Activated B cell treated with CpG ODN at 0.5 μM for 24 hours (primary cell): ENCODE measurements around the gene PGLYRP2. TPM values are rescaled to one million over a fixed set of nuclear protein-coding genes. Genes with fewer than 3 reads are reported as not detected.

Source experiments
- ATAC-seq: fragments of 200-7000 bp; cut with Tn5 transposase; one replicate; pipeline ENCODE4 v1.10.0; 2021; ENCODE audit warnings: low read depth, mild to moderate bottlenecking, moderate library complexity
- CTCF ChIA-PET: fragments of 350-600 bp; sonication (Branson Sonifier 250); formaldehyde crosslinking; loops from one replicate; lab custom pipeline; 2021; ENCODE audit warnings: antibody characterized with exemption; lab: Charles Lee
- POLR2A ChIA-PET: fragments of 350-600 bp; sonication (Branson Sonifier 250); formaldehyde crosslinking; loops from one replicate; lab custom pipeline; 2021; ENCODE audit warnings: antibody characterized with exemption; lab: Charles Lee
- DNase-seq: peaks from one replicate; pipeline ENCODE4 v3.0.0; 2022
- H3K27ac Mint-ChIP-seq: one replicate; pipeline ENCODE4 v1.8.0; 2020; ENCODE audit warnings: mixed read lengths
- H3K27me3 Mint-ChIP-seq: one replicate; pipeline ENCODE4 v1.8.0; 2021; ENCODE audit warnings: mixed read lengths
- H3K36me3 Mint-ChIP-seq: one replicate; pipeline ENCODE4 v1.8.0; 2021; ENCODE audit warnings: low read depth, mixed read lengths
- H3K4me1 Mint-ChIP-seq: one replicate; pipeline ENCODE4 v1.8.0; 2021; ENCODE audit warnings: mixed read lengths
- H3K4me3 Mint-ChIP-seq: one replicate; pipeline ENCODE4 v1.8.0; 2020; ENCODE audit warnings: mild to moderate bottlenecking, mixed read lengths
- H3K9me3 Mint-ChIP-seq: one replicate; pipeline ENCODE4 v1.8.0; 2020; ENCODE audit warnings: mixed read lengths
- CTCF ChIP-seq: fragments of 200-600 bp; IDR thresholded peaks from one replicate; pipeline ENCODE4 v1.8.0; 2022; ENCODE audit warnings: antibody characterized with exemption, mild to moderate bottlenecking
- intact Hi-C: fragments of 100-400 bp; cut with micrococcal nuclease; formaldehyde crosslinking; loops from one replicate; pipeline ENCODE4 v1.15.1; 2024
- total RNA-seq: library from RNA; stranded (reverse); gene quantifications from 2 replicates; pipeline ENCODE4 v1.2.3, GENCODE V29; 2022

The PGLYRP2 gene
- total RNA-seq, 1 donor from 2014 or later = not detected

GRCh38 chr19:15464394-15465385, 14.6 kb downstream of the PGLYRP2 start, which contains the start of gene RASAL3:
Gene RASAL3 (minus strand): TSS chr19:15464544. CDS start chr19:15464358, 186 bp downstream.
- intact Hi-C loops = loop anchor here (1.0 to 10.0 kb wide), 4 partner anchors 14 to 90 kb away; no protein-coding TSS in a partner anchor
- peaks cover 31% of the 10 kb centered on the region for H3K36me3 Mint-ChIP-seq
- DNase-seq (peak; percentile 33), ATAC-seq (peak; percentile 68)
- H3K27ac Mint-ChIP-seq = peak within 1 kb of the TSS; percentile 91
- no peak for TF ChIP-seq CTCF
- CTCF ChIA-PET = interaction anchor here (1.1 kb wide), 1 partner anchor 46 kb away, joined by 5 read pairs; the partner anchor contains the start of gene AKAP8L
- H3K4me1 Mint-ChIP-seq = peaks cover 47% of the 10 kb centered on the region
- H3K27me3 Mint-ChIP-seq = peaks cover 11% of the 10 kb centered on the region
- POLR2A ChIA-PET = interaction anchor here (0.7 to 2.5 kb wide), 8 partner anchors 10 to 679 kb away, joined by 3 to 27 read pairs (median 6); partner anchors contain the start of genes AKAP8L, HSH2D and WIZ
- no peaks in the 10 kb centered on the region for H3K9me3 Mint-ChIP-seq
- peak within 1 kb of the TSS; percentile 89 for H3K4me3 Mint-ChIP-seq

GRCh38 chr19:15463861-15464371, 15.4 kb downstream of the PGLYRP2 start:
- TF ChIP-seq CTCF = no peak
- DNase-seq = peak; percentile 52
- intact Hi-C loops = loop anchor here (1.0 to 10.0 kb wide), 4 partner anchors 13 to 91 kb away; no protein-coding TSS in a partner anchor
- ChIA-PET CTCF (interaction anchor here (0.8 to 1.3 kb wide), 4 partner anchors 10 to 92 kb away, joined by 4 to 5 read pairs (median 4); partner anchors contain the start of genes AKAP8L and WIZ), POLR2A (interaction anchor here (0.5 to 2.5 kb wide), 12 partner anchors 9 to 767 kb away, joined by 3 to 27 read pairs (median 6); partner anchors contain the start of genes AKAP8, AKAP8L, HSH2D and WIZ)
- ATAC-seq = peak; percentile 83
- Mint-ChIP-seq H3K9me3 (no peaks in the 10 kb centered on the region), H3K4me3 (peak overlapping the region; percentile 89), H3K27ac (peak overlapping the region; percentile 91), H3K27me3 (peaks cover 5% of the 10 kb centered on the region), H3K36me3 (peaks cover 37% of the 10 kb centered on the region), H3K4me1 (peaks cover 41% of the 10 kb centered on the region)

GRCh38 chr19:15461694-15462093, 17.6 kb downstream of the PGLYRP2 start:
- ChIA-PET CTCF (no interaction called here), POLR2A (interaction anchor here (2.5 kb wide), 1 partner anchor 43 kb away, joined by 18 read pairs; the partner anchor contains the start of gene AKAP8L)
- Mint-ChIP-seq H3K4me1 (peaks cover 29% of the 10 kb centered on the region), H3K27me3 (no peaks in the 10 kb centered on the region), H3K27ac (peak overlapping the region; percentile 50), H3K9me3 (no peaks in the 10 kb centered on the region), H3K36me3 (peaks cover 45% of the 10 kb centered on the region), H3K4me3 (no peak overlapping the region)
- intact Hi-C loops = loop anchor here (10.0 kb wide), 1 partner anchor 93 kb away; no protein-coding TSS in a partner anchor
- TF ChIP-seq CTCF = no peak
- no peak for DNase-seq
- ATAC-seq = no peak

- TF ChIP-seq CTCF = no peak
- ChIA-PET POLR2A (no interaction called here), CTCF (no interaction called here)
- intact Hi-C loops = no loop called here
- H3K4me1 Mint-ChIP-seq = peaks cover 9% of the 10 kb centered on the region
- ATAC-seq = no peak
- no peak overlapping the region for H3K27ac Mint-ChIP-seq
- peaks cover 68% of the 10 kb centered on the region for H3K36me3 Mint-ChIP-seq
- H3K9me3 Mint-ChIP-seq = no peaks in the 10 kb centered on the region
- no peak overlapping the region for H3K4me3 Mint-ChIP-seq
- H3K27me3 Mint-ChIP-seq = no peaks in the 10 kb centered on the region
- DNase-seq = no peak
Observed at GRCh38 chr19:15457701-15458484, 21.4 kb downstream of the PGLYRP2 start.
